GM21515 (cell line): ENCODE data around the gene ARX.

Experiments used
- ATAC-seq: cut with Tn5 transposase; IDR thresholded peaks from one replicate; pipeline ENCODE4 v1.9.1; 2021; ENCODE audit not compliant: unreplicated experiment

ARX gene

DNA sequence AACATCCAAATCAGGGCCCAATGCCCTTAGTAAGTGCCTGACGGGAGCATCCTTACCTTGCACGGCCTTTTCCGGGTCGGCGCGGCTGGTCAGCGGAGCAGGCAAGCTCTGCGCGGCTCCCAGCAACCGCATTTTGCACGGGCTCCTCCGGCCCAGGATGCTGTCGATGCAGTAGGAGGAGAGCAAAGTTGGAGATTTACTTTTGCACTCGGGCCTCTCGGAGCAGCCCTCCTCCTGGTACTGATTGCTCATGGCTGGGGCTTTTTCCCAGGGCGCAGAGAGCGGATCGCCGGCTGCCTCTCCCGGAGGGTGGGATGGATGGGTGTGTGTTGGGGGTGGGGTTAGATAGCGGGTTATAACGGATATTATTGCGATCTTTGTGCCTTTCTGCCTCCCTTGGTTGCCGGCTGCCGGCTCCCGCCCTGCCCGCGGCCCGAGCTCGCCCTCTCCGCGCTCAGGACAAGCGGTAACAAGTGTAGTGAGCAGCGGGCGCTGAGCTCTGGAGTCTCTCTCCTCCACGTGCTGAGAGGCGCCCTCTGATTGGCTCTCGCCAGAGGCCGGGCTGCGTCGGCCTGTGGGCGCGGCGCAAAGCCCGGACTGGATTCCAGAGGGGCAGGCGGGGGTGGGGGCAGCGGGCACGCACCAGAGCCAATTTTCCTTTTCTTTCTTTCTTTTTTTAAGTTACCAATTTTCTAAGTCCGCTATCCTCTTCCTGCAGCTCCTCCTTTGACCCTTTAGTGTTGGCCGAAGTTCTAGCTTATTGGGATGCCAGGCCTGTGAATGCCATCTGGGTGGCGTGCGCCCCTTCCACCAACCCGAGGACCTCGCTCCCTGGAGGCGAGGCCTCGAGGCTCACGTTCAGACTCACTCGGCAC is at the start of gene ARX:
Gene ARX (minus strand): TSS at position 480 of the 875 bp plus-strand sequence. CDS start 228 bp downstream, at position 252.
- no peak for ATAC-seq

DNA sequence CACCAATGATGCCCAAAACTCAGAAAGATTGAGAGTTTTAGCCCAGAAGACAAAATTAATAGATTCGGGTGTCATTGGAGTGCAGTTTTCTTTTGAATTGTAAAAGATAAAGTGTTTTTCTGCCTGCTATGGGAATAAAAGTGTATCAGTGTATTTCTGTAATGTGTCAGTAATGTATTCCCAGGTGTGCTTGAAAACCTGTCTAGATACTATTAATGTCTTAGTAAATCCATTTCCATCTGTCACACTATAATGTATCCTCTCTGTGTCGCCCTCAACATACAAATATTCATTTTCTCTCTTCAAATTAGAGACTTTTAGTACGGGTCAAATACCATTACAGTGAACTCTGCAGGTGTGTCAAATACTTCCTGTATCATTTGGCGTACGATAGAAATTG is 43.5 kb upstream of the ARX start:
- ATAC-seq = no peak

DNA sequence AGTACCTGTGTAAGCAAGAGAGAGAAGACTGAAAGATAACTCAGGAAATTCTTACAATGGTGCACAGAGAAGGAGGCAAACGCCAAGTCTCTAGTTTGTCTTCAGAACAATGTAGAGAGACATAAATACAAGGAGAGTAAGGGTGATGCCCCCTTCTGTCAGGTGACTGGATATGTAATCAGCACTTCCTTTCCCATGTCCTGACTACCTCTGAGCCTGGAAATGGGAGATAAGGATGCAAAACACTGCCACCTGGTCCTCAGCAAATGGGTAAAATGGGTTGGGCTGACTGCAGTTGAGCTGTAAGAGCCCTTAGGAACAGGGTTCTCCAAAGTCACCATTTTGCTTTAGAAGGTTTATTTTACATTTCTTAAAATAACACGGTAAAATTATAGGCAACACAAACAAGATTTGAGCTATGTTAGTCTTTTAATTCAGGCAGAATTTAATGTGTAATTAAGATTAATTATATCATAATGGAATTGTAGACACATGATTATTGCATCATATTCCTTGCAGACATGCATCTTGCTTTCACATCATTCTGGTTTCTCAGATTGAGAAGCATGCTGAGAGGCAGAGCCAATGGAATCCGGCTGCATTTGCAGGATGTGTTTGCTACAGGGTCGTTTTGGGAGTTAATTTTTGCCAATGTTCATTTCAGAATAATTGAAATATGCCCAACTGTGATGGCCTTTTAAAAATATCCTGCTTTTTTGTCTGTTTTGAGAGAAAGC is 37.2 kb upstream of the ARX start:
- no peak for ATAC-seq

DNA sequence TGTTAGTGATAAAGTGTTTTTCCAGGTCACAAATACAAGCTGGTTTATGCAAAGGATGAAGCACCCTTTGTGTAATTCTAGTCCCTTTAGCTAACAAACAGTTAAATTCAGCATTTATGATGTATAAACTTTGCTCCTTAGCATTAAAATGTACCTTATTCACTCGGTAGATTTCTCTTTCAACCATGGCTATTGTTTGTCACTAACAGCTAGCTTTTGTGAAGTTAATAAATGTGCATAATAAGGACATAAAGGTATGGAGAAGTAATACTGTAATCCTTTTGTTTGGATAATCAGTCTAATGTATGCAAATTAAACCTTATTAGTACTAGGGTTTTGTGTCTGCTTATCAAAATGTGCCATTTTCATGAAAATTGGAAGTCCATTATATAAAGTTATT is 34.2 kb upstream of the ARX start:
- ATAC-seq = no peak

DNA sequence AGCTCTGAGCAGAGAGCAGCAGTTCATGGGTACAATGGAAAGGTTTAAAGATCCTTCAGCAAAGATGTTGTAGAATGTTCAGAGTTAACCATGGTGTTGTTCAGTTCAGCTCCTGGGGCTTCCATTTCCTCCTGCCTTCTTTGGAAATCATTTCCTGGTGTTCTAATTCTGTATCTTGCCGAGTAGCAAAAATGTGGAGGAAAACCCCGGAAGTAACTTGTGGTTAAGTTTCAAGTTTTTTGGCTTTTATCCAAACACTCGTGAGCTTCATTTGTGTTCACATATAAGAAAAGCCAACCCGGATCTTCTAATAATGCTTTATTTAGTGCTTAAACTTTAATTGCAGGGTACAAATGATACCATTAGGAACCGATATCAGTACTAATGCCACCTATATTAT is 33.6 kb upstream of the ARX start:
- no peak for ATAC-seq

DNA sequence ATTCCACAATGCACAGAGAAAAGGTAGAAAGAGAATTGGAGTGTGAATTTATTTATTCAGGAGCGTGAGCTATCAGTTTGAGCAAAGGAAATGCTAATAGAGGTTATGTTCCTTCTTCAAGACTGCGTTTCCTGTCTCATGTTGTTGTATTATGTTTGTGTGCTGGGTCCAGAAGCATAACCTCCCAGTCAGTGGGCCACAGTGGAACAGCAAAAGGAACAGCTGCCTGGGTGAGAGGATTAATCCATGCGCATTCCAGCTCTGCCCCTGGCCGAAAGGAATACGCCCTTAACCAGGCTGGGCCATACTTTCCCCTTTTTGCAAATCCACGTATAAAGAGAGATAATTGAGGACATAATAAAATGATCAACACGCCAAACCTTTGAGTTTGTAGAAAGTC is 32.4 kb upstream of the ARX start:
- no peak for ATAC-seq

DNA sequence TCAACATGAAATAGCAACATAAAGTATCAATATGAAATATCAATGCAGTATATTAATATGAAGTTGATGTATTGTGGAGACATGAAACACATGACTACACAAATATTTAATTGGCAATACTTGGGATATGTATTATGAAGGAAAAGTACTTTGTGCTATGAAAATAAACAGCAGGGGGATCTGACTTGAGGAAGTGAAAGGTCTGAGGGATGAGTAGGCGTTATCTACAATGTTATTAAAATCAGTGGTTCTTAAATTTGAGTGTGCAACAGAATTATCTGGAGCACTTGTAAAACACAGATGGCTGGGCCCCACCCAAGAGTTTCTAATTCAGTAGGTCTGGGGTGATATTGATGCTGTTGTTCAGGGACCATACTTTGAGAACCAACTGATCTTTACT is 27.4 kb upstream of the ARX start:
- no peak for ATAC-seq

DNA sequence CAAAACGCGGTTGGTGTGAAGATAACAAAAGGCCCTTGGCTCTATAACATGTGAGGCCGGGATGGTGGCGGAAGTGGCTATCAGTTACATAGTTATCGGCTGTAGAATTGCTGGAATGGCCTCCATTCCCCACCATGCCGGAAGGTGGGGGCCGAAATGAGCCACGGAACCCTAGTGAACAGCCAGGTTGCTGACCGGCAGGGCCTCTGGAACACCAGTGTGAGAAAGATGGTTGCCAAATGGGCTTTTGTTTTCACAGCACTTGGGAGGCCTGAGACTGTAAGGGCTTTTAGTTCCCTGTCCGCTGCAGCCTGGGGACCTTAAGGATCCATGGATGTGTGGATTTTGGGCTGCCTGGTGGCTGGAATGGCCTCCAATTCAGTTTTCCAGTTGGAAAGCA is 23.3 kb upstream of the ARX start:
- ATAC-seq = no peak

DNA sequence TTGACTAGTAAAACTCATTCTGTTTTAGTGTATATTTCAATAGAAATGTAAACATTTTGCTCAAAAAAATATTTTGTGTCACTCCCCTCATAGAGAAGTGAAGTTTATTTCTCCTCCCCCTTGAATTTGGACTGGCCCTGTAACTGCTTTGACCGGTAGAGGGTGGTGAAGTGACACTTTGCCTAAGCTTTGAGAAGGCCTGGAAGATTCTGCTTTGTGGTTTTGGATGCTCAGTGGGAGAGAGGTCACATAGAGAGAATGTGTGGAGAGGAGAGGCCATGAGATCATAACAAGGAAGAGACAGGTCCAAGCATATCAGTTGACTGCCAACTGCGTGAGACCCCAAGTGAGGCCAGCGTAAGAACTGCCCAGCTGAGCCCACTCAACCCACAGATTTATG is 19.1 kb upstream of the ARX start:
- no peak for ATAC-seq

DNA sequence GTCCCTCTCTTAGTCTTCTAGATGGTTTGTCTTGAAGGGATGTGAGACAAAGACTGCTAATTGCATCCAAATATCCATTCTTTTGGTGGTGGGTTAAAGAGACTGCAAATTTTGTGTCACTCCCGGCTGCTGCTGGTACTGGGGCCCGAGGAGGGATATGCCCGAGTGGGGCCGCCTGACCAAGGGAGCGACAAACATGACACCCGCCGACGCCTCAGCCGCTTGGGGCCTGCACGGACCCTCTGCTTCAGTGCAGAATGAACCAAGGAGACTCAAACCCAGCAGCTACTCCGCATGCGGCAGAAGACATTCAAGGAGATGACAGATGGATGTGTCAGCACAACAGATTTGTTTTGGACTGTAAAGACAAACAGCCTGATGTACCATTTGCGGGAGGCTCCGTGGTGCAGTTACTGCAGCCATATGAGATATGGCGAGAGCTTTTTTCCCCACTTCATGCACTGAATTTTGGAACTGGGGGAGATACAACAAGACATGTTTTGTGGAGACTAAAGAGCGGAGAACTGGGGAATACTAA is 13.6 kb upstream of the ARX start:
- ATAC-seq = no peak

DNA sequence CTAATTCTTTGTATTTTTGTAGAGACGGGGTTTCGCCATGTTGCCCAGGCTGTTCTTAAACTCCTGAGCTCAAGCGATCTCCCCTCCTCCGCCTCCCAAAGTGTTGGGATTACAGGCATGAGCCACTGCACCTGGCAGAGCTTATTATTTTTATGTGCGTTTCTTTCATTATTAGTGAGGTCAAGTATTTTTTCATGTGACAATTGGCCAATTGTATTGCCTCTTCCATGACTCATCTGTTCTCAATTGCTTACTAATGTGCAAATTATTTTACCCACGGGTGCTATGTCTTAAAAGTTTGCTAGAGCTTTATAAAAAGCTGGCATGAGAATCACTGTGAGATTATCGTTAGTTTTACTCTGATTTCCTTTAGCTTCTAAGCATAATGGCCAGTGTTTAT is 13.0 kb upstream of the ARX start:
- ATAC-seq = no peak

DNA sequence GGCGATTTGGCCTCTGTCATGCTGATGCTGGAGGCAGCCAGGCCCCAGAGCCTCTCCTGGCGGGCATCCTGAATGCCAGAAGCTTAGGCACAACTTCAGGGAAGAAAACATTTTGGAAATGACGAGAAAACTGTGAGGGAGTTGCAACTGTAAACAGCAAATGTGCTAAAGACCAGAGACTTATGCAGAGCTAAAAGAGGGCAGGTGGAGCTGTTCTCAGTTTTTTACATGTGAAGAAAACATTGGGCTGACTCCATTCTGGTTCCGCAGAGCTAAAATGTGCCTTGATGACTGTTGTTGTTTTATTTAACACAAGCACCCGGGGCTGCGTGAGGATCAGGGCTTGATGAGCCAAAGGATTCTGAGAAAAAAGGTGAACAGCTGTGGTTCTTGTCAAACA is 10.8 kb upstream of the ARX start:
- ATAC-seq = no peak

DNA sequence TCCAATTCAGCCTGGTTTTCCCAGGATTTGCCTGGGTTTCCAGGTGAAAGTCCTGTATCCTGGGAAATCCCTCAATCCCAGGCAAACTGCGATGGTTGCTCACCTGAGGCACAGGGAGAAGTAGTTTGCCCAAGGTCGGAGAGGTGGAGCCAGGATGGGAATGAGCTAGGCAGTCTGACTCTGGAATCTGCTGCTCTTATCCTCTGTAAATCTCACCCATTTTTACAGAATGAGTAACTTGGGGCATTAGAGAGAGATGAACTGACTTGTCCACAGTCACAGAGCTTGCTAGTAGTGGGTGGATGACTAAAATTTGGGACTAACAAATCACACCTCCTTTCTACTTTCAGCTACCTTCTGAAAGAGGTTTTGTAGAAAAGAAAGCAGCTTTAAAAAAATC is 9.8 kb upstream of the ARX start:
- ATAC-seq = no peak

DNA sequence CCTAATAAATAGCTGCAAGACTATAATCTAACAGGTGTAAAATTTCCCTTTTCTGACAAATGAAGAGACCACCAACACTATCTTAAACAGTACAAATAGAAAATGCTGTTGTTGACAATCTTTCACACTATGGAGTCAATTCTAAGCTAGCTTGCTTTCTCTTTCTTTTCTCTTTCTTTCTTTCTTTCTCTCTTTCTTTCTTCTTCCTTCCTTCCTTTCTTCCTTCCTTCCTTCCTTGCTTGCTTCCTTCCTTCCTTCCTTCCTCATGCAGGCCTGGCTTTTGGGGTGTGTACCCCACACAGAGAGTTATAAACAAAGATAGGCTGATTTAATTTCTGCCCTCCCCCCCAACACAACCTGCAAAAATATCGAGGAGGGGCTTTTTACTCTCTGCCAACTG is 8.1 kb upstream of the ARX start:
- no peak for ATAC-seq

DNA sequence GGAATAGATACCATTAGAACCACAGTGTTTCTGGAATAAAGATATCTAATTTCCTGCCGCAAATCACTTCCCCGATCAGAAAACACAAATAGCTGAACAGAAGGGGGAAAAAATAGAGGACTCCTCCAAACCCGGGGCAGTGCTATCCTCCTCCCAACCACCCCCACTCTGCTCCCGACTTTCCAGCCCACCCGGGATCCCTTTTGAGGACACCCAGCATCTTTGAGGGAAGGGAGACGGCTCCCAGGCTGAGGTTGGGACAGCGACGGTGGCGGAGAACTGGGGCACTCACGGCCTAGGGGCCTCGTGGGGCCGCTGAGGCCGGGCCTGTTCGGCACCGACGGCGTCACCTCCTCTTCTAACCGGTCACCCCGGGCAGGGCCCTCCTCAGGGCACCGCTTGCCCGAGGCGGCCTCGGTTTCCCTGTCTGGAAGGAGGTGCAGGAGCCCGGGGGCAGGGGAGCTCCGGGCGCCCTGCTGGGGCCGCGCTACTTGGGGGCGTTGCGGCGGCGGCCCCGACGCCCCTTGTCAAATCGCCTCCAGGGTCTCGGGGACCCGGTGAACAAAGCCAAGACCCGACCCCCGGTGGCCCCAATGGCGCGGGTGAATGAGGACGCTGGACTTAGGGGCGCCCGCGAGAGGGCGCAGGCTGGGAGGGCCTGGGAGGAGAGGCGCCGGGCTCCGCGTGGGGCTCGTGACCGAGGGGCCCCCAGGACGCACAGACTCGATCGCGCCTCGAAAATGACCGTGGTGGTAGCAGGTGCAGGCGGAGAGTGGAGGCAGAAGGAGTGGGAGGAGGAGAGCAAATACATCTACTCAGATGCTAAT is 6.9 kb upstream of the ARX start:
- no peak for ATAC-seq

DNA sequence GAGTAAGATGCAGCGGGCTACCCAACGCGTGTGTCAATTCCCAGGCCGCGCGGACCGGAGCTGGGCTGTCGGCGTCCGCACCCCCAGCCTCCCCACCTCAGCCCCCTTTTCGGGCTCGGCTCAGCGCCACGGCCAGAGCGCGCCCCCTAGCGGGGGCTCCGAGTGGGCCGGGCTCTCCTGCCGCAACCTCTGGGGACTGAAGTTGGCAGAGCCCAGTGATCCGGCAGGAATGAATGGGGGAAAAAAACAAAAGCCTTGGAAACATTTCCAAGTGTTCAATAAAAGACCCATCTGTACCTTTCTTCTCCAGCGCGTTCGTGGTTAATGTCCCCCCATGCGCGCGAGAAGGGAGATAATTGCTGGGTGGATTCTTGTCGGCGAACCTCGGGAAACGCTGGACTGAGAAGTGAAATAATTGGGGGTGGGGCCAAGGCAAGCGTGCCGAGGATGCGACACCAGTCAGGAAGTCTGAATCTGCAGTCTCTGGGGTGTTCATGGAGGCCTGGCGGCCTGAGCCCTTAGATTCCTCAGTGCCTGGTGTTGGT is 5.2 kb upstream of the ARX start:
- ATAC-seq = no peak

DNA sequence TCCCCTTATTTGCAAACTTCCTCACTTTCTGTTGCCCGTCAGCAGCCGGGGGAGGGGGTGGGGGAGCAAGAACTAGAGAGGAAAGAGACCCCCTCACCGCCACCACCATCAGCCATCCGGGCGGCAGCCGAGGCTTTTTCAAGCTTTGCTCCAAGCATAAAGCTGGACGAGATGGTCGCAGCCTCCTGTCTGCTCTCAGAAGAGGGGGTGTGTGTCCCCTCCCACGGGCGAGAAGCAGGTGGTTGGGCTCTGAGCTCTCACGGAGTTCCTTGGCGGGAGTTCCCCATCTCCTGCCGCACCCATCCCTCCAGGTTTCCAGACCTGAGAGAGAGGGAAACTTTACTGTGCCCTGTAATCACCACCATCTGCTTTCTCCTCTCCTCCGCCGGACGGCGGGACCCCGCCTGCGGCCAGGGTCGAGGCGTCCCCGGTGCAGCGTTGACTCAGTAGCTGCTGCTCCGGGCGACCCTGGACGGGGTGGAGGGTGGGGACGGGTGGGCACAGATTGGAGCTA is 4.7 kb upstream of the ARX start:
- no peak for ATAC-seq

DNA sequence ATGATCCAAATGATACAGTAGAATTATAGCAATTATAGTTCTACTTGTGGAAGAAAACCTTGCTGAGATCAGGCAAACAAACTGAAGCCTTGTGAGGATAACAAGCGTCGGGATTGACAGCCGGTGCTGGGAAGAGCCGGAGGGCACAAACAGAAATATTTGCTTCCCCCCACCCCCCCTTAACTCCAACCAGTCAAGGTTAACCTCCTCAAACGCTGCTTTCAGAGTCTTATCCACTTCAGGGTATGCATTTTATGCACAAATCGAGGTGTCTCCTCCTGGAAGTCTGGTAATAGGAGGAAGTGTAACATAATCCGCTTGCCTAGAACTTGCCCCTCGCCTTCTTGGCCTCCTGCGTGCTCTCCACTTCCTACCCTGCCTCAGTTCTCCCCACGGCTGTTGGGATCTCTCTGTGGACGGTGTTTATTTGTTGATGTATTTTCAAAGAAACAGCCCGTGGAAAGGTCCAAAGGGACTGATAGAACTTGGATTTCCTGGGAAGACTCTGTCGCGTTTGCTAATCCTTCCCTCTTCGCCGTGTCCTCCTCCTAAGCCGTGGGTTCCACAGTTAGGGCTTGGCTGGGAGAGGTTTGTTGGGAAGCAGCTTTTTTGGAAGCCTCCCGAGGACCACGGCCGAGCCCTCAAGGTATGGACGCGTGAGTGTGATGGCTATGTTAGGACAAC is 4.1 kb upstream of the ARX start:
- ATAC-seq = no peak

DNA sequence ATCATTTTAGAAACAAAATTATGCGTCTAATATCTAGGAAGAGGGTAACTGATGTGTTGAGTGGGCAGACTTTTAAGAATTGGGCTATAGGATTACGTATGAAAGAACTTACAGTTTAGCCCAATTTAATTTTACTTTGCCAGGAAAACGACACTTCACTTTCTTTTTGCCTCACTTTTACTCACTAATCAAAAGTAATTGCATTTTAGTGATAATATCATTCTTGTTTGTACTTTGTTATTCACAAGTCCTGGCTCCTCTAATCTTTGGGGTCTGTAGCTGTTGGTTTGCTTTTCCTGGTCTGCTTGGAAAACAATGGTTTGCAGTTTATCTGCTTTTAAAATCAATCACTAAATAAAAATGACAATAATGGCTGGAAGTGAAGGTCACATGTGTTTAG is 2.9 kb upstream of the ARX start:
- no peak for ATAC-seq

DNA sequence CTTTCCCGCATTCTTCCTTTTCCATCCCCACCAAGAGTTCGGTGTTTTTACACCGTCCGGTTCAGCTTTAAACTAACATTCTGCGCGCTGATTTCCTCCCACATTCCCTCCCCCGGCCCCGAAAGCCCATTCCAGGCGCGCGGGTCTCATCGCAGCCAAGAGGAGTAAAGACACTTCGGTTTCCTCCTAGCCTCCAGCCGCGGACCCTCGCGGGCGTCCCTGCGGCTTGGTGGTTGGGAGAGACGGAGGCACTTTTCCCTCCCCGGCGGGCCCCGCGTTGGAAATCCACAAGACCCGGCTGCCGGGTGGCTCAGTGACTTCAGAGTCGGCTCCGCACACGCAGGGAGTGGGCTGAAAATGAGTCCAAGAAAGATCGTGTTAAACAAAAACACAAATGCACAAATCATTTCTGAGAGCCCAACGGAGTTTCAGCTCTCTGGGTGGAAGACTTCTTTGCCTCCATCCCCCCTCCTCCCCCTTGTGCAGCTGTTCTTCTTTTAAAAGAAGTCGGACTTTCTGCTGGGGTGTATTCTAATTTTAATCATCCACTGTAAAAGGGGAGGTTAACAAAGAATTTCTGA is 2.0 kb upstream of the ARX start:
- ATAC-seq = no peak
